Measurements from ENCODE around the gene SUMF2.
"Not testable (repeated sequence)": the region's sequence is repeated elsewhere in the genome, so short reads cannot be mapped to it uniquely, and the experiment has no call there.

DNA sequence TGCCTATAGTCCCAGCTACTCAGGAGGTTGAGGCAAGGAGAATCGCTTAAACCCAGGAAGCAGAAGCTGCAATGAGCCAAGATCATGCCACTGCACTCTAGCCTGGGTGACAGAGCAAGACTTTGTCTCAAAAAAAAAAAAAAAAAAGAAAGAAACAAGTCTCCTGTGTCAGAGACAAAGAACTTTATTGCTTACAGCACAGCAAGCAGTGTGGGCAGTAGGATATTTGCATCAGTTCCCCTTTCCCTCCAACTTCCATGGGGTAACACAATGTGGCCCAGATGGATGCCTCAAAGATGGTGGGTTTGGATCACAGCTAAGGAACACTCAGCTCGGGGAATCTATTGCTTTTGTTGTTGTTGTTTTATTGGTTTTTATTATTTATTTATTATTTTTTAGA, 18.3 kb upstream of the SUMF2 start:
- not testable (repeated sequence) for TF ChIP-seq CTCF (IDR thresholded peaks at IDR 0.05); IRF2 (CRISPR knock-in tag; IDR thresholded peaks at IDR 0.05; ENCODE audit: borderline replicate concordance, low read depth); FOXK1 (CRISPR knock-in tag; IDR thresholded peaks at IDR 0.05); MXD4 (CRISPR knock-in tag; IDR thresholded peaks at IDR 0.05; ENCODE audit: borderline replicate concordance); TCF7 (CRISPR knock-in tag; IDR thresholded peaks at IDR 0.05; ENCODE audit: low read depth); NR3C1 (CRISPR knock-in tag; conservative IDR thresholded peaks at IDR 0.05; ENCODE audit: low read depth); ZNF121 (CRISPR knock-in tag; IDR thresholded peaks at IDR 0.05); SP1 (CRISPR knock-in tag; conservative IDR thresholded peaks at IDR 0.05)
